ENCODE results near the gene FSCN2.

DNA sequence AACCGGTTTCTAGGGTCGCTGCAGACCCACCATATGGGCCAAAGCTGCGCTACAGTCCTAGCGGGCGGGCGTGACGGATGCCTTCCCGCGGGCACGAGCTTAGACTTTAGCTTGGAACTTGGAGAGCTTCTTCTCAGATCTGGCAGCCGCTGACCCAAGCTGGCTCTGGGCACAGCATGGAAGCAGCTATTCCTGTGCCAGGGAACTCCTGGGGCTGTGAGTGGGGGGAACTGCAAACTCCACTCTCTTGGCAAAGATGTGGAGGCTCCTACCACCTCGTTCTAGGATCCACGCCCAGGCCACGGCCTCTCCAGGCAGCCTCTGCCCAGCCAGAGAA is 15.1 kb downstream of the FSCN2 start:
- TF ChIP-seq EZH2phosphoT487 (IDR thresholded peaks at IDR 0.05; ENCODE audit: borderline replicate concordance, low read depth, low read length), result no peak
- TF ChIP-seq, protein P1, sequence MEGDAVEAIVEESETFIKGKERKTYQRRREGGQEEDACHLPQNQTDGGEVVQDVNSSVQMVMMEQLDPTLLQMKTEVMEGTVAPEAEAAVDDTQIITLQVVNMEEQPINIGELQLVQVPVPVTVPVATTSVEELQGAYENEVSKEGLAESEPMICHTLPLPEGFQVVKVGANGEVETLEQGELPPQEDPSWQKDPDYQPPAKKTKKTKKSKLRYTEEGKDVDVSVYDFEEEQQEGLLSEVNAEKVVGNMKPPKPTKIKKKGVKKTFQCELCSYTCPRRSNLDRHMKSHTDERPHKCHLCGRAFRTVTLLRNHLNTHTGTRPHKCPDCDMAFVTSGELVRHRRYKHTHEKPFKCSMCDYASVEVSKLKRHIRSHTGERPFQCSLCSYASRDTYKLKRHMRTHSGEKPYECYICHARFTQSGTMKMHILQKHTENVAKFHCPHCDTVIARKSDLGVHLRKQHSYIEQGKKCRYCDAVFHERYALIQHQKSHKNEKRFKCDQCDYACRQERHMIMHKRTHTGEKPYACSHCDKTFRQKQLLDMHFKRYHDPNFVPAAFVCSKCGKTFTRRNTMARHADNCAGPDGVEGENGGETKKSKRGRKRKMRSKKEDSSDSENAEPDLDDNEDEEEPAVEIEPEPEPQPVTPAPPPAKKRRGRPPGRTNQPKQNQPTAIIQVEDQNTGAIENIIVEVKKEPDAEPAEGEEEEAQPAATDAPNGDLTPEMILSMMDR (conservative IDR thresholded peaks at IDR 0.05; ENCODE audit: low read length), result no peak

Data from OCI-LY7 (cell line).